Measurements from ENCODE around the gene UGT1A10.

UGT1A10 gene

GRCh38 chr2:233816334-233816733 is 180.1 kb downstream of the UGT1A10 start:
- no peak overlapping the region for H3K4me3 ChIP-seq (ENCODE audit: low read depth, low read length)
- DNase-seq (ENCODE audit: low read depth): no peak

GRCh38 chr2:233816771-233817170 is 180.5 kb downstream of the UGT1A10 start:
- DNase-seq (ENCODE audit: low read depth): no peak
- H3K4me3 ChIP-seq (ENCODE audit: low read depth, low read length): no peak overlapping the region

GRCh38 chr2:233817361-233817911 is 181.2 kb downstream of the UGT1A10 start:
- no peak for DNase-seq (ENCODE audit: low read depth)
- no peak overlapping the region for H3K4me3 ChIP-seq (ENCODE audit: low read depth, low read length)

- H3K4me3 ChIP-seq (ENCODE audit: low read depth, low read length): no peak overlapping the region
- no peak for DNase-seq (ENCODE audit: low read depth)
Observed at GRCh38 chr2:233817995-233818638, 181.9 kb downstream of the UGT1A10 start.

- no peak overlapping the region for H3K4me3 ChIP-seq (ENCODE audit: low read depth, low read length)
- no peak for DNase-seq (ENCODE audit: low read depth)
Observed at GRCh38 chr2:233818639-233819621, 182.7 kb downstream of the UGT1A10 start.

- H3K4me3 ChIP-seq (ENCODE audit: low read depth, low read length): no peak overlapping the region
- DNase-seq (ENCODE audit: low read depth): no peak
Observed at GRCh38 chr2:233819884-233820773, 183.9 kb downstream of the UGT1A10 start.

- no peak overlapping the region for H3K4me3 ChIP-seq (ENCODE audit: low read depth, low read length)
- no peak for DNase-seq (ENCODE audit: low read depth)
Observed at GRCh38 chr2:233820774-233821105, 184.5 kb downstream of the UGT1A10 start.

GRCh38 chr2:233821196-233821595 is 184.9 kb downstream of the UGT1A10 start:
- DNase-seq (ENCODE audit: low read depth): no peak
- H3K4me3 ChIP-seq (ENCODE audit: low read depth, low read length): no peak overlapping the region

GRCh38 chr2:233821709-233822100 is 185.5 kb downstream of the UGT1A10 start:
- no peak overlapping the region for H3K4me3 ChIP-seq (ENCODE audit: low read depth, low read length)
- DNase-seq (ENCODE audit: low read depth): no peak

- no peak overlapping the region for H3K4me3 ChIP-seq (ENCODE audit: low read depth, low read length)
- DNase-seq (ENCODE audit: low read depth): no peak
Observed at GRCh38 chr2:233822101-233822771, 186.0 kb downstream of the UGT1A10 start.
